IMR-90 (cell line): ENCODE data around the gene CHMP1B. TPM values are rescaled to one million over a fixed set of nuclear protein-coding genes. Genes with fewer than 3 reads are reported as not detected.

Experiments used
- ATAC-seq: fragments of 200-7000 bp; cut with Tn5 transposase; 2 replicates; pipeline ENCODE4 v1.9.1; 2020; ENCODE audit warnings: low read depth, mild to moderate bottlenecking, moderate library complexity
- BruUV-seq: library from RNA; stranded (reverse); fragments of 400-500 nt; replicated peaks from 2 replicates; lab custom pipeline; 2021; lab: Mats Ljungman, UMichigan
- CTCF ChIA-PET: fragments of 300-600 bp; formaldehyde crosslinking; extraction: SDS; loops from one replicate; lab custom pipeline; 2021; ENCODE audit warnings: antibody characterized with exemption; lab: Yijun Ruan, JAX
- POLR2A ChIA-PET: fragments of 300-600 bp; sonication (Branson Sonifier 250); formaldehyde crosslinking; loops from one replicate; lab custom pipeline; 2022; ENCODE audit warnings: antibody characterized with exemption; ENCODE audit not compliant: unreplicated experiment; lab: Charles Lee
- DNase-seq: peaks from one replicate; pipeline ENCODE4 v3.0.0; 2013
- H2AFZ ChIP-seq: replicated peaks from 2 replicates; pipeline ENCODE3; 2013; ENCODE audit warnings: low read length, mild to moderate bottlenecking; ENCODE audit not compliant: poor library complexity
- H2AK5ac ChIP-seq: 2 replicates; pipeline ENCODE4 v1.6.1; 2013; ENCODE audit warnings: low read depth, low read length, inconsistent platforms
- H2AK9ac ChIP-seq: replicated peaks from 2 replicates; pipeline ENCODE3; 2013; ENCODE audit warnings: mild to moderate bottlenecking, low read depth, low read length, moderate library complexity; ENCODE audit not compliant: poor library complexity
- H2BK120ac ChIP-seq: 2 replicates; pipeline ENCODE4 v1.6.1; 2013; ENCODE audit warnings: low read depth, low read length, inconsistent platforms
- H2BK15ac ChIP-seq: 3 replicates; pipeline ENCODE4 v1.6.1; 2013; ENCODE audit warnings: low read depth, low read length, inconsistent platforms
- H2BK20ac ChIP-seq: 2 replicates; pipeline ENCODE4 v1.6.1; 2013; ENCODE audit warnings: low read depth, mild to moderate bottlenecking, inconsistent platforms, low read length, moderate library complexity
- H2BK5ac ChIP-seq: 2 replicates; pipeline ENCODE4 v1.6.1; 2013; ENCODE audit warnings: mild to moderate bottlenecking, low read depth, low read length, inconsistent platforms; ENCODE audit not compliant: poor library complexity, severe bottlenecking
- H3K14ac ChIP-seq: replicated peaks from 2 replicates; pipeline ENCODE4 v1.6.1; 2013; ENCODE audit warnings: low read depth, low read length, inconsistent platforms
- H3K18ac ChIP-seq: 2 replicates; pipeline ENCODE4 v1.6.1; 2013; ENCODE audit warnings: low read depth, low read length, control low read depth
- H3K23ac ChIP-seq: 2 replicates; pipeline ENCODE4 v1.6.1; 2013; ENCODE audit warnings: low read depth, low read length, inconsistent platforms
- H3K27ac ChIP-seq: 2 replicates; pipeline ENCODE4 v1.5.1; 2013; ENCODE audit warnings: mild to moderate bottlenecking, control low read depth, low read length; ENCODE audit not compliant: insufficient read depth
- H3K27me3 ChIP-seq: 2 replicates; pipeline ENCODE4 v1.6.1; 2013; ENCODE audit warnings: low read length; ENCODE audit not compliant: control insufficient read depth, insufficient read depth
- H3K36me3 ChIP-seq: 2 replicates; pipeline ENCODE4 v1.6.1; 2013; ENCODE audit warnings: low read length, mixed read lengths; ENCODE audit not compliant: control insufficient read depth, insufficient read depth
- H3K4ac ChIP-seq: 2 replicates; pipeline ENCODE4 v1.6.1; 2013; ENCODE audit warnings: low read depth, low read length, inconsistent platforms
- H3K4me1 ChIP-seq: 2 replicates; pipeline ENCODE4 v1.6.1; 2013; ENCODE audit warnings: low read length, mixed read lengths; ENCODE audit not compliant: control insufficient read depth, insufficient read depth
- H3K4me2 ChIP-seq: 2 replicates; pipeline ENCODE4 v1.6.1; 2013; ENCODE audit warnings: low read depth, mild to moderate bottlenecking, control low read depth, low read length, moderate library complexity
- H3K4me3 ChIP-seq: 2 replicates; pipeline ENCODE4 v1.5.1; 2013; ENCODE audit warnings: low read depth, mild to moderate bottlenecking, control low read depth, low read length, moderate library complexity; ENCODE audit not compliant: insufficient read depth
- H3K56ac ChIP-seq: 2 replicates; pipeline ENCODE4 v1.6.1; 2013; ENCODE audit warnings: low read length, inconsistent platforms; ENCODE audit not compliant: insufficient read depth; ENCODE audit errors: extremely low read depth
- H3K79me1 ChIP-seq, 2 experiments: 2 replicates each; pipeline ENCODE4 v1.6.1; 2013; ENCODE audit warnings: low read length in 2 of 2, inconsistent platforms in 1 of 2, low read depth in 1 of 2
- H3K9ac ChIP-seq: 2 replicates; pipeline ENCODE4 v1.6.1; 2013; ENCODE audit warnings: low read depth, low read length, control low read depth
- H3K9me1 ChIP-seq: 2 replicates; pipeline ENCODE4 v1.6.1; 2013; ENCODE audit warnings: low read length, inconsistent platforms; ENCODE audit not compliant: insufficient read depth
- H3K9me3 ChIP-seq: 2 replicates; pipeline ENCODE4 v1.6.1; 2013; ENCODE audit warnings: low read length; ENCODE audit not compliant: control insufficient read depth, insufficient read depth
- H4K20me1 ChIP-seq: 2 replicates; pipeline ENCODE4 v1.6.1; 2013; ENCODE audit warnings: low read length, inconsistent platforms; ENCODE audit not compliant: insufficient read depth
- H4K5ac ChIP-seq: 2 replicates; pipeline ENCODE4 v1.6.1; 2013; ENCODE audit warnings: mild to moderate bottlenecking, low read depth, low read length, control low read depth
- H4K8ac ChIP-seq, 2 experiments: 2 replicates each; pipeline ENCODE4 v1.6.1; 2013; ENCODE audit warnings: low read depth in 2 of 2, low read length in 2 of 2, control low read depth in 1 of 2, inconsistent platforms in 1 of 2
- H4K91ac ChIP-seq: 2 replicates; pipeline ENCODE4 v1.6.1; 2013; ENCODE audit warnings: low read depth, low read length, inconsistent platforms; ENCODE audit not compliant: insufficient read depth
- BHLHE40 ChIP-seq: fragments of 150-350 bp; IDR thresholded peaks from 2 replicates; pipeline ENCODE4 v1.6.1; 2016; ENCODE audit warnings: mild to moderate bottlenecking, low read depth, low read length
- CEBPB ChIP-seq: IDR thresholded peaks from 2 replicates; pipeline ENCODE4 v1.6.1; 2012; ENCODE audit warnings: low read depth, low read length, improper control_type of control experiment
- CHD1 ChIP-seq: IDR thresholded peaks from 2 replicates; pipeline ENCODE4 v1.6.1; 2012; ENCODE audit warnings: low read depth, low read length, improper control_type of control experiment
- CTCF ChIP-seq: conservative IDR thresholded peaks from 2 replicates; pipeline ENCODE4 v1.5.1; 2012; ENCODE audit warnings: mild to moderate bottlenecking, low read depth, low read length, improper control_type of control experiment
- MAFK ChIP-seq: IDR thresholded peaks from 2 replicates; pipeline ENCODE4 v1.6.1; 2012; ENCODE audit warnings: low read depth, low read length, improper control_type of control experiment
- MAZ ChIP-seq: IDR thresholded peaks from 2 replicates; pipeline ENCODE4 v1.6.1; 2012; ENCODE audit warnings: low read depth, mild to moderate bottlenecking, low read length, improper control_type of control experiment, moderate library complexity, borderline replicate concordance
- MXI1 ChIP-seq: IDR thresholded peaks from 2 replicates; pipeline ENCODE4 v1.6.1; 2012; ENCODE audit warnings: low read depth, mild to moderate bottlenecking, low read length, moderate library complexity, borderline replicate concordance
- NFE2L2 ChIP-seq: fragments of 150-350 bp; IDR thresholded peaks from 2 replicates; pipeline ENCODE4 v1.6.1; 2016; ENCODE audit warnings: low read depth, mild to moderate bottlenecking, low read length
- POLR2A ChIP-seq: IDR thresholded peaks from 2 replicates; pipeline ENCODE4 v1.6.1; 2012; ENCODE audit warnings: mild to moderate bottlenecking, low read depth, low read length
- RAD21 ChIP-seq: IDR thresholded peaks from 2 replicates; pipeline ENCODE4 v1.6.1; 2012; ENCODE audit warnings: low read length, improper control_type of control experiment
- RCOR1 ChIP-seq: IDR thresholded peaks from 2 replicates; pipeline ENCODE4 v1.6.1; 2012; ENCODE audit warnings: mild to moderate bottlenecking, low read length, improper control_type of control experiment; ENCODE audit not compliant: insufficient replicate concordance
- RFX5 ChIP-seq: IDR thresholded peaks from 2 replicates; pipeline ENCODE4 v1.8.0; 2012; ENCODE audit warnings: low read depth, mild to moderate bottlenecking, low read length, moderate library complexity
- SMC3 ChIP-seq: fragments of 150-350 bp; IDR thresholded peaks from 2 replicates; pipeline ENCODE4 v1.6.1; 2016; ENCODE audit warnings: low read depth, mild to moderate bottlenecking, antibody characterized with exemption, low read length, moderate library complexity
- USF2 ChIP-seq: fragments of 150-350 bp; IDR thresholded peaks from 2 replicates; pipeline ENCODE4 v1.6.1; 2017; ENCODE audit warnings: mild to moderate bottlenecking, antibody characterized with exemption, low read length, low read depth
- WGBS, 2 experiments: methylation state at CpG; one replicate each; pipeline versions ENCODE4 v1.1.5 to v1.1.7; 2013; ENCODE audit warnings: missing lambda C conversion rate in 2 of 2; ENCODE audit not compliant: insufficient read length in 1 of 2; ENCODE audit errors: extremely low coverage in 2 of 2; 5-methylcytosine and 5-hydroxymethylcytosine counted together
- dilution Hi-C: fragments of 300-500 bp; cut with HindIII; formaldehyde crosslinking; loops from one replicate; pipeline ENCODE4 v1.14.3; 2018; ENCODE audit warnings: low sequenced_read_pairs; ENCODE audit not compliant: unreplicated experiment
- in situ Hi-C: fragments of 300-500 bp; cut with MboI; formaldehyde crosslinking; loops from 3 replicates; pipeline ENCODE4 v1.14.3; 2019; ENCODE audit warnings: low sequenced_read_pairs, inconsistent platforms, mixed read lengths
- intact Hi-C: fragments of 100-400 bp; cut with micrococcal nuclease; formaldehyde crosslinking; loops from 2 replicates; pipeline ENCODE4 v1.10.0; 2022
- polyA plus RNA-seq, 3 experiments: library from polyadenylated mRNA; depleted of rRNA; stranded (reverse); fragments of >200 nt; gene quantifications; 2 replicates each; pipeline ENCODE4 v1.2.3, GENCODE V29; 2012; ENCODE audit warnings: low replicate concordance in 1 of 3
- total RNA-seq: library from RNA; depleted of rRNA; stranded (reverse); fragments of >200 nt; gene quantifications from 2 replicates; pipeline ENCODE4 v1.2.3, GENCODE V29; 2012

The CHMP1B gene
- total and polyA plus RNA-seq, 2 of the 4 experiments (the other 2 are of a cell fraction) = 21.1 to 39.4 TPM

GRCh38 chr18:11860594-11861450, 9.6 kb downstream of the CHMP1B start:
- no peak overlapping the region; the same call in 1 of the 2 replicates for H3K27ac ChIP-seq
- DNase-seq (no peak), ATAC-seq (no peak)
- in situ Hi-C loops (no loop called here), intact Hi-C loops (no loop called here), dilution Hi-C loops (no loop called here)
- peak overlapping the region; percentile 74 for H3K4ac ChIP-seq
- no peaks in the 10 kb centered on the region for H3K9me3 ChIP-seq
- peak overlapping the region; percentile 39 for H4K5ac ChIP-seq
- no peaks in the 10 kb centered on the region for H3K36me3 ChIP-seq
- BruUV-seq = no TSS peak
- H4K91ac ChIP-seq = peak overlapping the region; percentile 41
- peak overlapping the region; percentile 79 for H3K18ac ChIP-seq
- peak overlapping the region; percentile 76; the same call in 1 of the 2 replicates for H2BK120ac ChIP-seq
- H3K27me3 ChIP-seq = no peaks in the 10 kb centered on the region
- peaks cover 7% of the 10 kb centered on the region; the same call in 1 of the 2 replicates for H3K9me1 ChIP-seq
- no peak overlapping the region for H2AK9ac ChIP-seq
- H3K9ac ChIP-seq = no peak overlapping the region
- peak overlapping the region; percentile 58; the same call in 1 of the 2 replicates for H3K14ac ChIP-seq
- peak overlapping the region; percentile 82; the same call in 1 of the 2 replicates for H2BK20ac ChIP-seq
- peak overlapping the region; percentile 99 for H2BK5ac ChIP-seq
- POLR2A ChIA-PET = no interaction called here
- no peak overlapping the region for H3K23ac ChIP-seq
- no peak overlapping the region for H3K4me2 ChIP-seq
- no peak overlapping the region for H3K4me3 ChIP-seq
- no peaks in the 10 kb centered on the region for H4K20me1 ChIP-seq
- H2AFZ ChIP-seq = no peak overlapping the region
- H2AK5ac ChIP-seq = peak overlapping the region; percentile 77
- no peak overlapping the region for H3K56ac ChIP-seq
- peak overlapping the region; percentile 57 for H2BK15ac ChIP-seq
- H3K79me1 ChIP-seq = peaks cover 10 to 17% of the 10 kb centered on the region in 2 experiments; a peak in 3 of 4 replicates
- H3K4me1 ChIP-seq = peaks cover 21% of the 10 kb centered on the region
- WGBS, 2 experiments = 95% methylated on average over 5 of the region's 17 CpGs; no CpG with 5 or more reads in 1 of the 2 experiments
- peak overlapping the region; percentile 26 to 56 for H4K8ac ChIP-seq
- CTCF ChIA-PET = no interaction called here
- TF ChIP-seq USF2 (no peak), CEBPB (no peak), POLR2A (no peak), RAD21 (no peak), MAFK (no peak), CHD1 (no peak), CTCF (no peak), BHLHE40 (no peak), RFX5 (no peak), MXI1 (no peak), MAZ (no peak), SMC3 (no peak), RCOR1 (no peak), NFE2L2 (no peak)
